ENCODE measurements around the gene ZDHHC1.

The ZDHHC1 gene

GRCh38 chr16:67411339-67411738 lies 4.9 kb downstream of the ZDHHC1 start:
- no peak overlapping the region for H3K4me3 ChIP-seq (ENCODE audit: low read depth, low read length)

DNA sequence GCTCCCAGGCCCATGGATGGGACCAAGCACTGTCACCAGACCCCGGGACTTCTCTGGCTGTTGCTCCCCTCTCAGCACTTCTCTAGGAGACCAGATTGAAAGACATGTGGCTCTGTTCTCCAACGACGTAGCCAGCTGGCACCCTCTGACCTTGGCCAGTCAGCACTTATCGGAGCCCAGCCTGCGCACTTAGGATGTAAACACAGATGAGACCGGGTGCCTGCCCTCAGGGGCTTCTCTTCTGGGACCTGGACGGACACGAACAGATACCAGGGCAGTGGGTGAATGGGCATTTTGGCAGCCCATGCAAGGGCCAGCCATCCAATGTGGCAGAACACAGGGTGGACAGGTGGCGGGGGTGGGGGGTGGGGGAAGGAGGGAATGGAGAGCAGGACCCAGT lies 6.6 kb downstream of the ZDHHC1 start:
- no peak overlapping the region for H3K4me3 ChIP-seq (ENCODE audit: low read depth, low read length)

DNA sequence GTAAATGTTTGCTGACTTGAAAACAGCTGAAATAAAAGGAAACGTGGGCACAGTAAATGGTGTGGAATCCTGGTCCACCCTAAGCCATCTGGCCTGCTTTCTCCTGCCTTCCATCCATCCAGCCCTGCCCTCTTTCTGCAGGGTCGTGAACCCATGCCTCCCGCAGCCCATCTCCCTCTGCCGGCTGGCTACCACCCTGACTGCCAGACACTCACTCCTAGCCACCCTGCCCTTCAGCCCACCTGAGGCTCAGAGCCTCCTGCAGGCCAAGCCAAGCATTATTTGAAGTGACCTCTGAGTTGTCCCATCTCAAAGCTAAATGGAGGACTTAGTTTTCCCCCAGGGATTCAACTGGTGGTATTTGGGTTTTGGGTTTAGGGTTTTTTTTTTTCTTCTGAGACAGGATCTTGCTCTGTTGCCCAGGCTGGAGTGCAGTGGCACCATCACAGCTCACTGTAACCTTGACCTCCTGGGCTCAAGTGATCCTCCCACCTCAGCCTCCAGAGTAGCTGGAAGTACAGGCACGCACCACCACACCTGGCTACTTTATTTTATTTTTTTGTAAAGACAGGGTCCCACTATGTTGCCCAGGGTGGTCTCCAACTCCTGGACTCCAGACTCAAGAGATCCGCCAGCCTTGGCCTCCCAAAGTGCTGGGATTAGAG lies 8.4 kb downstream of the ZDHHC1 start:
- H3K4me3 ChIP-seq (ENCODE audit: low read depth, low read length) = no peak overlapping the region

DNA sequence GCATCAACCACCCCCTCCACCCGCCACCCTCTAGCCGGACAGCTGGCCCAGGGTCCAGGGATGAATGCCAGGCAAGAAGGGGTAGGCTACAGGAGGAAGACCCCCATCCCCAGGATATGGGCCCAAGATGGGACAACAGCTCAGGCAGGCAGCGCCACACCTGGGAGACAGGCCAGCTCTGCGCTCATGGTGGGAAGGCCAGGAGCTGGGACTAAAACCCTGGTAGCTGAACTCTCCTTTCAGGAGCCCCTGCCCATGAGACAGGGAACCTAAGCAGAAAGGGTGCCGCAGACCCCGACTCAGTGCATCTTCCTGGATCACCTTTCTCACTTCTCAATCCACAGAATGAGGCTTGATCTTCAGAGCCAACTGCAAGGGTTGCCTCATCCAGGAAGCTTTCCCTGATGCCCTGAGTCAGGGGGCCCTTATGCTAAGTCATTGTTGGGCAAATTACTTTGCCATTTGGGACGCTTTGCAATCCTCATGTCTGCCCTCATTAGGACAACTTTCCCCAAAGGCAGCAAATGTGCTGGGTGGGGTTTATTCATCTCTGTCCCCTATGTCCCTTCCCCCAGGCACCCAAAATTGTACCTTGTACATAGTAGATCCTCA lies 9.0 kb downstream of the ZDHHC1 start:
- H3K4me3 ChIP-seq (ENCODE audit: low read depth, low read length) = no peak overlapping the region

GRCh38 chr16:67406111-67406971 lies 9.9 kb downstream of the ZDHHC1 start:
- no peak overlapping the region for H3K4me3 ChIP-seq (ENCODE audit: low read depth, low read length)

DNA sequence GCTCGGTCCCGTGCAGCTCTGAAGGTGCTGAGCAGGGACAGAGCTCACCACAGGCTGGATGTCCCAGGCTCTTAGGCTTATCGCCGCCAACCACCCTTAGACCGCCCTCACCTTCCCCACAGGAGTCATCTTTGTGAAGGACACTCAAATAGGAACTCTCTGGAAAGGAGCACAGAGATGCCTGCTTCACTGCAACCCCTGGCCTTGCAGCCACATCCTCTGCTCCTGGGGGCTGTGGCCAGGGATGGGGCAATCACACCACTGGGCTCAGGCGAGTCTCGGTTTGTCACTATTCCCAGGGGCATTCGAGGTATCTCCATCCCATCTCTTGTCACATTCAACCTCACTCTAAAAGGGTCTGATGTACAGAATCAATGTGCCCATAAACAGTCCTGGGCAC lies 10.9 kb downstream of the ZDHHC1 start:
- no peak overlapping the region for H3K4me3 ChIP-seq (ENCODE audit: low read depth, low read length)

- no peak overlapping the region for H3K4me3 ChIP-seq (ENCODE audit: low read depth, low read length)
Measured at GRCh38 chr16:67404740-67405226, 11.5 kb downstream of the ZDHHC1 start.

DNA sequence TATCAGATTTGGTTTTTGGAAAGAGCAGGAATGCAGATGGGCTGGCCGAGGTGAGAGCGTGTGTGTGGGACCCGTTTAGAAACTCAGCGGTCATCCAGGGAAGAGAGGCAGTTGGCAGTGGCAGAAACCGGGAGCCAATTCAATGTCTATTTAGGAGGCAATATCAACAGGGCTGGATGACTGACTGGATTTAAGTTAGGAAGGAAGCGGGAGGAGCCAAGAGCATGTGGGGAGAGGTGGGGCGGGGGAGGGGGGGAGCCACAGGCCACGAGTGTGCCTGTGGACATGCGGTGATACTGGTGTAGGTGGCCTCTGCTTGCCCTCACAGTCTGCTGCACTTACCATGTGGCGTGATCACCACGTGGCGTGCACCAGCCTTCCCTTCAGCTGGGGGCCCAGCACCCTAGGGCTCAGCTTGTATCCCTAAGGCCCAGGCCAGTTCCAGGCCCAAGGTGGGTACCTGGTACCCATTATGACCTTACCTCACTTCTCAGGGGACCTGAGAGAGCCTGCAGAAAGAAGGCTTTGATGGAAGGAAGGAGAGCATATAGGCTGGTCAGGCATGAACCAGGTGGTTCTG lies 12.2 kb downstream of the ZDHHC1 start:
- H3K4me3 ChIP-seq (ENCODE audit: low read depth, low read length) = no peak overlapping the region

DNA sequence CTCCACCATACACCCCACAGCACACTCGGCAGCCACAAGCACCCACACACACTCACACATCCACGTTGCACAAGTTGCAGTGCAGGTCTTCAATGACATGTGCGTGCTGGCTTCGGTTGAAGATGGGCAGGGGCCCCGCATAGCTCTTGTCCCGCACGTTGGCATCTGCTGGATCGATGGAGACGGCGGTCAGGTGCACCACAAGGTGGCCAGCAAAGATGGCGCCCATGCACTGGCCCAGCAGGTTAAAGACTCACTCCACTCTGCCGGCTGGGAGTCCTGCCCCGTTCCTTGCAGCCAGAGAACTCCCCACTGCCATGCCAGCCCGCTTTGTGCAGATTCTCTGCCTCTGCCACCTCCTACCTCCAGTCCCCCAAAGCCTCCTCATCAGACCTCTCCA lies 15.4 kb downstream of the ZDHHC1 start:
- no peak overlapping the region for H3K4me3 ChIP-seq (ENCODE audit: low read depth, low read length)

GRCh38 chr16:67399749-67400704 lies 16.2 kb downstream of the ZDHHC1 start:
- H3K4me3 ChIP-seq (ENCODE audit: low read depth, low read length) = no peak overlapping the region

GRCh38 chr16:67399218-67399733 lies 17.0 kb downstream of the ZDHHC1 start:
- H3K4me3 ChIP-seq (ENCODE audit: low read depth, low read length) = no peak overlapping the region

GRCh38 chr16:67398546-67399217 lies 17.6 kb downstream of the ZDHHC1 start:
- no peak overlapping the region for H3K4me3 ChIP-seq (ENCODE audit: low read depth, low read length)

DNA sequence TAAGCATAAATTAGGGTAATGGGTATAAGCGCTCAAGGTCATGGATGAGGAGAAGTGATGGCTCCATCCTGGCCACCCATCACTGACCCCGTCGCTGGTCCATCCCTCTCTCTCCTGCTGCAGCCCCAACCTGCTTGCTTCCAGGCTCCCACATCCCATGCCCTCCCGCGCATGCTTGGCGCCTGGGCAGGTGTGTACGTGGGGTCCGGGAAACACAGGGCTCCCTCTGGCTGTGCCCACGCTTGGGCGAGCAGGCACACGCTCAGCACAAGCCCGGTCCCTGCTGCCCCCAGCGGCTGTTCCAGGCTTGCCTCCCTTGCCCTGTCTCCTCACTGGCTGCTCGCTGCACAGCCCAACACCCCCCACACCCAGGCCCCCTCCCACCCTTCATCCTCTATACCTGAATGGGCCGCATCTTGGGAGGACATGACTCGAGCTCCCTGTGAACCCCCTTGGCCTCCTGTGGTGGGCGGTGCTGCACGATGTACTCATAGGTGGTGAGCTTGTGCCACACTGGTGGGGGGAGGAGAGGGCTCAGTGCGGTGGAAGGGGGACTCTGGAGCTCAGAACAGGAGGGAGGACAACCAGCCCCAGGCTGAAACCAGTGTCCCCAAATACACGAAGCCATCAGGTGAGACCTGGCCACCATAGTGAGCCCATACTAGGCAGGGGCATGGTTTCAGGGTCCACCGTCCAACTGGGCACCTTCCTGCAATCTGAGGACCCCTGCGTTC lies 18.3 kb downstream of the ZDHHC1 start:
- no peak overlapping the region for H3K4me3 ChIP-seq (ENCODE audit: low read depth, low read length)

- H3K4me3 ChIP-seq (ENCODE audit: low read depth, low read length) = no peak overlapping the region
Measured at GRCh38 chr16:67397036-67397801, 19.1 kb downstream of the ZDHHC1 start.

DNA sequence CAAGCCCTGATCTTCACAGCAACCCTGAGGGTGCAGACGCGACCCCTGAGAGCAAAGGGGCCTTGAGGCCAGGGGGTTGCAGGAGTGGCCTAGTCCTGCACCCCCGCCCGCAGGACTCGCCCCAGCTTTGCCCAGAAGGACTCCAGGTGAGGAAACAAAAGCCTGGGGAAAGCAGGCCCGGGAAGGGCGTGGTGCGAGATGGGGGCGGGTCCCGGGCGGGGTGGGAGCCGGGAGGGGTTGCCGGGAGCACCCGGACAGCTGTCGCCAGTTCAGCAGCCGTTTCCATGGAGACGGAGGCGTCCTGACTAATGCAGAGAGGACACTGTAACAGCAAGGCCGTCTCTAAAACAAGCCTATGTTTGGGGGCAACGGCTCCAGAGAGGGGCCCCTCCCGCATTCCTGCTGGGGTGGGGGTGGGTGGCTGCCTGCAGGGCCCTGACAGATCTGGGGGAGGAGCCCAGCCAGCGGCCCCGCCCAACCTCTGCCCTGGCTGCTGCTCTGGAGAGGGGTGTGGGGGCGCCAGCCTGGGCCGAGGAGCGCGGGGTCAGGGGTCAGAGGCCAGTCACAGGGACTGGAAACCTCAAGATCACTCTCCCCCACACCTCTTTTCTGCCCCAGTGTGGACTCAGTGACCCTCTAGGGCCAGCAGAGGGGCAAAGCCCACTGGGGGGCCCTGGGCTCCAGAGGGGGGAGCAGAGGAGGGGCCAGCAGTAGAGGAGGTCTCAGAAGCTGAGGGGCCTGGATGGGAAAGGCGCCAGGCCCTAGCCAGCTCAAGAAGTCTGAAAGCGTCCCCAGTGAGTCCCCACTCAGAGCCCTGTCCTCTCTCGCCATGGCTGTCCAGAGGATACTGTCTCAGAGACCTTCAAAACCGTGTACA lies 19.9 kb downstream of the ZDHHC1 start:
- no peak overlapping the region for H3K4me3 ChIP-seq (ENCODE audit: low read depth, low read length)

DNA sequence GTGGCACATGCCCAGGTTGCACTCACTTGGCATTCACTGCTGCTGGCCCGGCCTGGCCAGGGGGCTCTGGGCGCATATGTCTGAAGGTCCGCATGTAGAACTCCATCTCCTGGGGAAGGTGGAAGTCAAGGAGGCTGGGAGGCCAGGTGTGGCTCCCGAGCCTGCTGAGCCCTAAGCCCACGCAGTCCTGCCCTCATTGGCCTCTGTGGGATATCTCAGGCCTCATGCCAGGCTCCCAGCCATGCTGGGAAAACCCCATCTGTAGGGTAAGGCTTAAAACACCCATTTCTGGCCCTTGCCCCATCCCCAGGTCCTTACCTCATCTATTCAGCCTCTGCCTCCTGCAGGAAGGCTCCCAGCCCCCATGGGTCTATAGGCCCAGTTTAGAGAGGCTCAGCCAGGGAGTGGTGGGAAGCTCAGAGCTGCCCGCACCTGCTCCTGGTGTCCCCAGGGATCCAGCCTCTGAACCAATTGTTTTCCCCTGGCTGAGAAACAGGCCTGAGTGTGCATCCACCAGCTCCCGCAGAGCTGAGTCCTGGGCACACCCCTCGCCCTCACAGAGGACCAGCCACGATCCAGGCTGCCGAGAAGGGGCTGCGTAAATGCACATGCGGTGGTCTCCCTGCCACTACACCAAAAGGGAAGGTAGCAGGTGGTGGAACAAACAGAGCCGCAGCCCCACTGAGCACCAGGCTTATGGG lies 20.7 kb downstream of the ZDHHC1 start:
- H3K4me3 ChIP-seq (ENCODE audit: low read depth, low read length) = no peak overlapping the region

- H3K4me3 ChIP-seq (ENCODE audit: low read depth, low read length) = no peak overlapping the region
Measured at GRCh38 chr16:67395105-67395457, 21.2 kb downstream of the ZDHHC1 start.

Data from iPS-11a (cell line).